Upper lobe of left lung (tissue), 6 donors: ENCODE measurements around the gene IMMP2L. TPM values are rescaled to one million over a fixed set of nuclear protein-coding genes. Genes with fewer than 3 reads are reported as not detected.

Experiments
- ATAC-seq, 2 donors: fragments of 200-7000 bp; cut with Tn5 transposase; one replicate each; pipeline ENCODE4 v1.9.1; 2022; ENCODE audit warnings: mild to moderate bottlenecking in 2 of 2, moderate library complexity in 2 of 2; ENCODE audit not compliant: low FRiP score in 2 of 2
- DNase-seq, 2 donors: peaks; one replicate each; pipeline ENCODE4 v3.0.0-alpha.2; 2019 to 2020
- H3K27ac ChIP-seq, 4 donors: fragments of 200-600 bp; sonication (generic); one replicate each; pipeline ENCODE4 v1.5.1; 2016 to 2019
- H3K27me3 ChIP-seq, 4 donors: fragments of 200-600 bp; sonication (generic); one replicate each; pipeline ENCODE4 v1.5.1; 2017 to 2019
- H3K36me3 ChIP-seq, 4 donors: fragments of 200-600 bp; sonication (generic); one replicate each; pipeline ENCODE4 v1.5.1; 2016 to 2019
- H3K4me1 ChIP-seq, 4 donors: fragments of 200-600 bp; sonication (generic); one replicate each; pipeline ENCODE4 v1.5.1; 2018 to 2019
- H3K4me3 ChIP-seq, 4 donors: fragments of 200-600 bp; sonication (generic); one replicate each; pipeline ENCODE4 v1.5.1; 2017 to 2019; ENCODE audit warnings: mild to moderate bottlenecking in 2 of 4, moderate library complexity in 1 of 4
- H3K9me3 ChIP-seq, 4 donors: fragments of 200-600 bp; sonication (generic); one replicate each; pipeline ENCODE4 v1.5.1; 2018 to 2019
- CTCF ChIP-seq, 6 experiments: fragments of 450-650 bp in 4 of 6; fragments of 200-600 bp in 2 of 6; sonication (generic) in 2 of 6; IDR thresholded peaks; one replicate each; pipeline ENCODE4 v1.5.1; 2016 to 2019; ENCODE audit warnings: antibody characterized with exemption in 6 of 6
- EP300 ChIP-seq, 4 donors: sonication (generic); formaldehyde crosslinking; IDR thresholded peaks; one replicate each; pipeline ENCODE4 v1.5.1; 2017; ENCODE audit warnings: antibody characterized with exemption in 4 of 4, control low read depth in 2 of 4
- POLR2A ChIP-seq, 4 donors: fragments of 450-650 bp; IDR thresholded peaks; one replicate each; pipeline ENCODE4 v1.5.1; 2016 to 2017; ENCODE audit warnings: antibody characterized with exemption in 4 of 4, mild to moderate bottlenecking in 2 of 4
- POLR2AphosphoS5 ChIP-seq, 2 donors: sonication (generic); formaldehyde crosslinking; IDR thresholded peaks; one replicate each; pipeline ENCODE4 v1.5.1; 2017; ENCODE audit warnings: antibody characterized with exemption in 2 of 2
- WGBS, 2 donors: methylation state at CpG; one replicate each; pipeline ENCODE4 v1.1.5; 2017 to 2018; 5-methylcytosine and 5-hydroxymethylcytosine counted together
- total RNA-seq, 6 donors: library from RNA; depleted of rRNA in 4 of 6; stranded (reverse); fragments of >200 nt in 4 of 6; gene quantifications; one replicate each; pipeline versions ENCODE4 v1.1.0 to v1.2.1, GENCODE V29; 2016 to 2021
- donor health status: DM: no; HTN: no; CAD: no; lungs with moderate emphysema.
- donor health status: DM: no; HTN: yes; CAD: no; lungs with severe emphysema.

The IMMP2L gene
- total RNA-seq, 6 donors from 2014 or later, result 7.1 to 17.5 (median 11.3) TPM

GRCh38 chr7:111368381-111369065 lies 193.8 kb downstream of the IMMP2L start:
- H3K36me3 ChIP-seq, result no peaks in the 10 kb centered on the region
- no peak for TF ChIP-seq EP300 (IDR thresholded peaks at IDR 0.05)
- H3K27ac ChIP-seq, result no peak overlapping the region
- H3K4me1 ChIP-seq, result no peaks in the 10 kb centered on the region
- ATAC-seq (no peak), DNase-seq (no peak)
- no peaks in the 10 kb centered on the region for H3K27me3 ChIP-seq
- no peak overlapping the region for H3K4me3 ChIP-seq
- no peaks in the 10 kb centered on the region for H3K9me3 ChIP-seq
- WGBS, 2 donors, result 92 to 94% methylated on average over 3 of the region's 3 CpGs

GRCh38 chr7:111364413-111364812 lies 197.9 kb downstream of the IMMP2L start:
- no peaks in the 10 kb centered on the region for H3K27me3 ChIP-seq
- no peaks in the 10 kb centered on the region for H3K36me3 ChIP-seq
- no peak for TF ChIP-seq EP300 (IDR thresholded peaks at IDR 0.05)
- TF ChIP-seq CTCF (IDR thresholded peaks at IDR 0.05), result no peak
- no peak for DNase-seq
- ATAC-seq, result no peak
- H3K9me3 ChIP-seq, result no peaks in the 10 kb centered on the region
- no peak overlapping the region for H3K4me3 ChIP-seq
- H3K27ac ChIP-seq, result no peak overlapping the region
- 89 to 91% methylated on average over 6 of the region's 6 CpGs for WGBS, 2 donors
- H3K4me1 ChIP-seq, result no peaks in the 10 kb centered on the region

- Histone ChIP-seq H3K27me3 (no peaks in the 10 kb centered on the region), H3K27ac (no peak overlapping the region), H3K9me3 (no peaks in the 10 kb centered on the region), H3K36me3 (no peaks in the 10 kb centered on the region), H3K4me1 (no peaks in the 10 kb centered on the region), H3K4me3 (no peak overlapping the region)
- ATAC-seq, result no peak
- TF ChIP-seq EP300 (IDR thresholded peaks at IDR 0.05) (no peak), CTCF (IDR thresholded peaks at IDR 0.05) (no peak), POLR2AphosphoS5 (IDR thresholded peaks at IDR 0.05) (no peak), POLR2A (IDR thresholded peaks at IDR 0.05) (no peak)
- no peak for DNase-seq
- WGBS, 2 donors, result 71 to 78% methylated on average over 1 of the region's 1 CpG
These were observed 199.2 kb downstream of the IMMP2L start for GRCh38 chr7:111363099-111363498.

GRCh38 chr7:111362506-111363054 lies 199.7 kb downstream of the IMMP2L start:
- 75 to 84% methylated on average over 2 of the region's 2 CpGs for WGBS, 2 donors
- no peak for DNase-seq
- Histone ChIP-seq H3K36me3 (no peaks in the 10 kb centered on the region), H3K9me3 (no peaks in the 10 kb centered on the region), H3K27ac (no peak overlapping the region), H3K4me3 (no peak overlapping the region), H3K27me3 (no peaks in the 10 kb centered on the region), H3K4me1 (no peaks in the 10 kb centered on the region)
- TF ChIP-seq POLR2AphosphoS5 (IDR thresholded peaks at IDR 0.05) (no peak), POLR2A (IDR thresholded peaks at IDR 0.05) (no peak), CTCF (IDR thresholded peaks at IDR 0.05) (no peak), EP300 (IDR thresholded peaks at IDR 0.05) (no peak)
- no peak for ATAC-seq

- TF ChIP-seq POLR2AphosphoS5 (IDR thresholded peaks at IDR 0.05) (no peak), EP300 (IDR thresholded peaks at IDR 0.05) (no peak), CTCF (IDR thresholded peaks at IDR 0.05) (no peak), POLR2A (IDR thresholded peaks at IDR 0.05) (no peak)
- 72 to 85% methylated on average over 4 of the region's 4 CpGs for WGBS, 2 donors
- Histone ChIP-seq H3K27ac (no peak overlapping the region), H3K4me1 (no peaks in the 10 kb centered on the region), H3K9me3 (no peaks in the 10 kb centered on the region), H3K27me3 (no peaks in the 10 kb centered on the region), H3K36me3 (no peaks in the 10 kb centered on the region), H3K4me3 (no peak overlapping the region)
- DNase-seq, result no peak
- ATAC-seq, result no peak
These were observed 203.4 kb downstream of the IMMP2L start for GRCh38 chr7:111358915-111359314.
